Fibroblast of skin of scalp (primary cell): Measurements from ENCODE around the gene ABCB8.

Experiments
- DNase-seq: peaks from one replicate; pipeline ENCODE4 v3.0.0-alpha.2; 2013

Gene ABCB8

GRCh38 chr7:151088019-151088855 lies 60.0 kb downstream of the ABCB8 start:
- no peak for DNase-seq

GRCh38 chr7:151088856-151089699 lies 60.8 kb downstream of the ABCB8 start:
- no peak for DNase-seq

GRCh38 chr7:151089893-151090730 lies 61.9 kb downstream of the ABCB8 start:
- DNase-seq = no peak

GRCh38 chr7:151091003-151091402 lies 62.8 kb downstream of the ABCB8 start:
- DNase-seq = no peak

GRCh38 chr7:151091431-151091830 lies 63.2 kb downstream of the ABCB8 start:
- no peak for DNase-seq

- no peak for DNase-seq
These were observed 63.7 kb downstream of the ABCB8 start for GRCh38 chr7:151091988-151092387.

- DNase-seq = no peak
These were observed 65.5 kb downstream of the ABCB8 start for GRCh38 chr7:151093748-151094147.

- no peak for DNase-seq
These were observed 66.4 kb downstream of the ABCB8 start for GRCh38 chr7:151094675-151095074.

- DNase-seq = no peak
These were observed 67.0 kb downstream of the ABCB8 start for GRCh38 chr7:151095123-151095797.

GRCh38 chr7:151095828-151096475 lies 67.7 kb downstream of the ABCB8 start:
- DNase-seq = no peak
